Stomach (tissue), 9 donors: ENCODE data around the gene EMC9. TPM values are rescaled to one million over a fixed set of nuclear protein-coding genes. Genes with fewer than 3 reads are reported as not detected.

Experiments
- DNase-seq, 2 donors: peaks; one replicate each; pipeline versions ENCODE4 v3.0.0 to v3.0.0-alpha.2; 2013 to 2019
- H3K27ac ChIP-seq, 5 donors: fragments of 200-600 bp in 4 of 5; sonication (generic) in 4 of 5; one replicate each; pipeline ENCODE4 v1.5.1; 2013 to 2019; ENCODE audit warnings: mild to moderate bottlenecking in 1 of 5, moderate library complexity in 1 of 5
- H3K27me3 ChIP-seq, 3 donors: fragments of 200-600 bp; sonication (generic); one replicate each; pipeline ENCODE4 v1.5.1; 2017 to 2019; ENCODE audit warnings: mixed run types in 1 of 3
- H3K36me3 ChIP-seq, 4 donors: fragments of 200-600 bp; sonication (generic); 1 replicate in 3 of 4; 2 replicates in 1 of 4; pipeline ENCODE4 v1.5.1; 2016 to 2019
- H3K4me1 ChIP-seq, 4 donors: fragments of 200-600 bp; sonication (generic); one replicate each; pipeline ENCODE4 v1.5.1; 2016 to 2019
- H3K4me3 ChIP-seq, 4 donors: fragments of 200-600 bp; sonication (generic) in 3 of 4; one replicate each; pipeline ENCODE4 v1.5.1; 2016 to 2019; ENCODE audit warnings: mild to moderate bottlenecking in 1 of 4
- H3K9me3 ChIP-seq, 4 donors: fragments of 200-600 bp; sonication (generic); one replicate each; pipeline ENCODE4 v1.5.1; 2016 to 2019
- CTCF ChIP-seq, 7 experiments: fragments of 450-650 bp in 4 of 7; fragments of 200-600 bp in 3 of 7; sonication (generic) in 3 of 7; IDR thresholded peaks; one replicate each; pipeline ENCODE4 v1.5.1; 2016 to 2019; ENCODE audit warnings: antibody characterized with exemption in 7 of 7, control low read depth in 2 of 7, mild to moderate bottlenecking in 1 of 7
- EP300 ChIP-seq: sonication (generic); formaldehyde crosslinking; IDR thresholded peaks from one replicate; pipeline ENCODE4 v1.6.1; 2017; ENCODE audit warnings: antibody characterized with exemption
- POLR2A ChIP-seq, 4 donors: fragments of 450-650 bp; IDR thresholded peaks; one replicate each; pipeline ENCODE4 v1.6.1; 2016; ENCODE audit warnings: antibody characterized with exemption in 4 of 4, control low read depth in 2 of 4, mild to moderate bottlenecking in 1 of 4, moderate library complexity in 1 of 4
- POLR2AphosphoS5 ChIP-seq, 3 donors: sonication (generic); formaldehyde crosslinking; IDR thresholded peaks; one replicate each; pipeline ENCODE4 v1.6.1; 2016; ENCODE audit warnings: antibody characterized with exemption in 3 of 3
- WGBS, 5 donors: extraction: QIAGEN DNeasy Blood & Tissue Kit in 3 of 5; methylation state at CpG; one replicate each; pipeline versions ENCODE4 v1.1.5 to v1.1.7; 2013 to 2018; 5-methylcytosine and 5-hydroxymethylcytosine counted together
- intact Hi-C: fragments of 100-400 bp; cut with DNase I; formaldehyde crosslinking; loops from one replicate; pipeline ENCODE4 v1.15.1; 2023; ENCODE audit warnings: low total_unique reads
- polyA plus RNA-seq, 3 donors: library from polyadenylated mRNA; stranded (reverse); fragments of 200-250 nt; gene quantifications; one replicate each; pipeline ENCODE4 v1.2.3, GENCODE V29; 2013
- total RNA-seq, 5 donors: library from RNA; depleted of rRNA; stranded (reverse); fragments of >200 nt; gene quantifications; one replicate each; pipeline versions ENCODE4 v1.1.0 to v1.2.3, GENCODE V29; 2014 to 2016
- donor health status: healthy with polysubstance abuse.
- donor health status: Bipolar disorder and iron deficiency.
- donor health status: healthy.

Gene EMC9
- total and polyA plus RNA-seq, 8 donors: 1.3 to 59.6 (median 18.7) TPM

DNA sequence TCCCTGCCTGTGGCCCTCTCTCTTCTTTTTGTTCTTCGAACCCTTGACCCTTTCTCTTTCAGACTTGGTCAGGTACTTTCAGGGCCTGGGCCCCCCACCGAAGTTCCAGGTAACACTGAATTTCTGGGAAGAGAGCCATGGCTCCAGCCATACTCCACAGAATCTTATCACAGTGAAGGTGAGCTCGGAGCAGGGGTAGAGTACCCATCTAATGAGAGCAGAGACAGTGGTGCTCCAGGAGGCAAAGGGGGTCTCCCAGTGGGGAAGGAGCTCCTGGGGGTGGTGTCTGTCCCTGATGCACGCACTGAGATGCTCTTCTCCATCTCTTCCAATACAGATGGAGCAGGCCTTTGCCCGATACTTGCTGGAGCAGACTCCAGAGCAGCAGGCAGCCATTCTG lies 24.4 kb upstream of the EMC9 start:
- peaks cover 37 to 79% (median 71%) of the 10 kb centered on the region in 4 donors for H3K36me3 ChIP-seq
- 75 to 90% (median 80%) methylated on average over 5 of the region's 5 CpGs for WGBS, 5 donors
- intact Hi-C loops: no loop called here

GRCh38 chr14:24164518-24164991 lies 23.2 kb upstream of the EMC9 start:
- Histone ChIP-seq H3K27ac (no peak overlapping the region), H3K4me1 (peaks cover 26 to 70% (median 47%) of the 10 kb centered on the region in 4 donors), H3K9me3 (no peaks in the 10 kb centered on the region), H3K4me3 (no peak overlapping the region), H3K27me3 (no peaks in the 10 kb centered on the region), H3K36me3 (peaks cover 44 to 83% (median 81%) of the 10 kb centered on the region in 4 donors)
- no peak for TF ChIP-seq POLR2A (IDR thresholded peaks at IDR 0.05)
- TF ChIP-seq EP300: no peak
- no peak for TF ChIP-seq CTCF (IDR thresholded peaks at IDR 0.05)
- TF ChIP-seq POLR2AphosphoS5 (IDR thresholded peaks at IDR 0.05): no peak
- 77 to 90% (median 86%) methylated on average over 10 to 14 of the region's 14 CpGs for WGBS, 5 donors
- no peak for DNase-seq
- intact Hi-C loops: no loop called here

More for the DNA sequence above, 24.4 kb upstream of the EMC9 start:
- H3K27me3 ChIP-seq: no peaks in the 10 kb centered on the region
- no peak for DNase-seq
- H3K9me3 ChIP-seq: no peaks in the 10 kb centered on the region
- no peak for TF ChIP-seq CTCF (IDR thresholded peaks at IDR 0.05)
- no peak for TF ChIP-seq POLR2AphosphoS5 (IDR thresholded peaks at IDR 0.05)
- TF ChIP-seq POLR2A (IDR thresholded peaks at IDR 0.05): no peak
- no peak for TF ChIP-seq EP300
- no peak overlapping the region for H3K27ac ChIP-seq
- no peak overlapping the region for H3K4me3 ChIP-seq
- H3K4me1 ChIP-seq: peaks cover 20 to 68% (median 40%) of the 10 kb centered on the region in 4 donors

- peaks cover 55 to 81% (median 76%) of the 10 kb centered on the region in 4 donors for H3K36me3 ChIP-seq
These were observed 20.7 kb upstream of the EMC9 start for GRCh38 chr14:24162093-24162492.

More at GRCh38 chr14:24162093-24162492, 20.7 kb upstream of the EMC9 start:
- H3K4me1 ChIP-seq: peaks cover 26 to 64% (median 47%) of the 10 kb centered on the region in 4 donors
- H3K27ac ChIP-seq: peak overlapping the region; percentile 56 to 97 (median 95)
- H3K4me3 ChIP-seq: peak overlapping the region; percentile 62 to 80 (median 69)
- no peaks in the 10 kb centered on the region for H3K9me3 ChIP-seq
- 7 to 21% (median 20%) methylated on average over 7 to 8 of the region's 8 CpGs for WGBS, 5 donors
- intact Hi-C loops: no loop called here
- DNase-seq: no peak
- TF ChIP-seq POLR2AphosphoS5 (IDR thresholded peaks at IDR 0.05) (no peak), EP300 (no peak), POLR2A (IDR thresholded peaks at IDR 0.05) (no peak), CTCF (IDR thresholded peaks at IDR 0.05) (no peak)
- no peaks in the 10 kb centered on the region for H3K27me3 ChIP-seq
